ENCODE data around the gene HIPK2.

The HIPK2 gene

DNA sequence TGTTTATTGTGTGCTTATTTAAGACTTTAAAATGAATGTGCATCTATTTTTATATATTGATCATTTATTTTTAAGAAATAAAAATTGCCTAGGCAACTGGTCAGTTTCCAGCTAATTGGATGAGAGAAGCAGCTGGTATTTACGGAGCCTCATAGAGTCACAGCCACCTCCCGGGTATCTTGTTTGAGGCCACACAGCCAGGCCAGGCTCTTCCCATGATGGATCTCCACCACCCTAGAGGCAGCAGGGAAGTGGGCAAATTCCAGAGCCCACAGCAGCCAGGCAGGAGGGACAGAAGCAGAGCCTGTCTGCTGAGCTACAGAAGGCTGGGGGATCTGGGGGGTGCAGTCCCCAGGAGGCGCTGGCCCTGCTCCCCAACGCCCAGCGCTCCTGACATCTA, 192.8 kb downstream of the HIPK2 start:
- DNase-seq, result no peak

- DNase-seq, result peak in 1 of 2 experiments; percentile 11
These were observed 193.8 kb downstream of the HIPK2 start for GRCh38 chr7:139583826-139584553.

DNA sequence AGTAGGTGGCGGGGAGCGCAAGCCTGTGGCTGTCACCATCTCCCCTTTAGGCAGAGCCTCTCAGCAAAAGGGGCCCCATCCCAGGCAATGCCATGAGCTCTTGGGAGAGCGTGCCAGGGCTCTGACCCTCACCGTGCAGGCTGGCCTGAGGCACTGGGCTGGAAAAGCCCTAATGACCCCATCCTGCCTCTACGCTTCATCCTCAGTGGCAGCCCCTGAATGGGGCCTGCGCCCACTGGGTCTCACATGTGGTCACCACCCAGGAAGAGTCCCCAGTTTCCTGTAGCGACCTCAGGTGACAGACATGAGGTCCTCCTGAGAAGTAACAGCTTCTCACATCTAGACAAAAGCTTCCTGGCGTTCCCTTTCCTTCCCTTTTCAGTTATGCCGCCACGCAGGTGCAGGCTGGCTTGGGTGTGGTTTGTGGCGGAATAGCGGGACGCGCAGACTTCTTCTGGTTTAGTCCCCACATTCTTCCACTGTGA, 195.1 kb downstream of the HIPK2 start:
- peak in 1 of 2 experiments; percentile 16 for DNase-seq

GRCh38 chr7:139582130-139582650, 195.6 kb downstream of the HIPK2 start:
- DNase-seq, result peak in 1 of 2 experiments; percentile 9

DNA sequence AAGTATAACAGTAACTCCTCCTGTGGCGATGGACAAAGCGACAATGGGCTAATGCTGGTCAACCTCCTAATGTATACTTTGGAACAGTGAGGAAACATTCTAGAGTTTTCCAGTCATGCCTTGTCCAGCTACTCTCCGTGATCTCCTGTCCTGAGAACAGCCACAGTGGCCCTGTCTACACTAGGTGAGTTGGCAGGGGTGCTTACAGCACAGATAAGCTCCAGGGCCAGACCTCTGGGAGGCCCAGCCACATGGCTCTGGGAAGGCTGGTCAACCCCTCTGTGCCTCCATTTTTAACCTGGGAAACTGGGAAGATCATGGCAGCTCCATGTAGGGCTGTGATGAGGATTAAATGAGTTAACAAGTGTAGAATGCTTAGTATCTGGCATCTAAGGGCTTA, 197.4 kb downstream of the HIPK2 start:
- no peak for DNase-seq

DNA sequence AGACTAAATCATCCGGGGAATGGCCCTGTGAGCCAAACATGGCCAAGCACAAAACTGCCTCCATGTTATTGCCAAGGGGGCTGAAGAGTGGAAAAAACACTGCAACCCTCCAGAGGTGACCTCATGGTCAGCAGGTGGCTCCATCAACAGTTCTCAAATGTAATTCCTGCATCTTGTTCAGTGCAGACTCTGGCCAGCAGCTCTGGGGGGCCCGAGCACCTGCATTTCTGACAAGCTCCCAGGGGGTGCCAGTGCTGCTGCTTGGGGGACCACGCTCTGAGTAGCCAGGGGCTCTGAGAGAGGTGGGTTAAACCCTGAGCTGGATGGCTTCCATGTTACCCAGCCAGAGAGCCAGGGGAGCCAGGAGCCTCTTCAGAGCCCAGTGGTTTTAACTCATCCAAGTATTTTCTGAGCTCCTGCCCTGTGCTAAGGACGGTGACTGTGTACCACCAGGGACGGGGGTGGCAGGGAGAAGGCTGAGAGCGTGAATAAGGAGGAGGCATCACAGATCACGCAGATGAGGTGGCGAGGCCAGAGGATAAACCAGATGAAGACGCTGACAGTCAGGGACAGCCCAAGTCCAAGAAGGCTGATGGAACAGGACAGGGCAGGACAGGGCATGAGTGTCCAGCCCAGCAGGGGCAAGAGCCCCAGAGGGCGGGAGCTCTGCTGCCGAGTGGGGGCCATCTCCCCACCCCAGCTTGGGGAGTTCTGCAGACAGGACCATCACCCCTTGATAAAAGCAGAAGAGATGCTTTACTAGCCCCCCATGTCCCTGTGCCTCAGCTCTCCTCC, 201.4 kb downstream of the HIPK2 start:
- peak in 1 of 2 experiments; percentile 12 for DNase-seq

- DNase-seq, result no peak
These were observed 202.5 kb downstream of the HIPK2 start for GRCh38 chr7:139575338-139575680.

DNA sequence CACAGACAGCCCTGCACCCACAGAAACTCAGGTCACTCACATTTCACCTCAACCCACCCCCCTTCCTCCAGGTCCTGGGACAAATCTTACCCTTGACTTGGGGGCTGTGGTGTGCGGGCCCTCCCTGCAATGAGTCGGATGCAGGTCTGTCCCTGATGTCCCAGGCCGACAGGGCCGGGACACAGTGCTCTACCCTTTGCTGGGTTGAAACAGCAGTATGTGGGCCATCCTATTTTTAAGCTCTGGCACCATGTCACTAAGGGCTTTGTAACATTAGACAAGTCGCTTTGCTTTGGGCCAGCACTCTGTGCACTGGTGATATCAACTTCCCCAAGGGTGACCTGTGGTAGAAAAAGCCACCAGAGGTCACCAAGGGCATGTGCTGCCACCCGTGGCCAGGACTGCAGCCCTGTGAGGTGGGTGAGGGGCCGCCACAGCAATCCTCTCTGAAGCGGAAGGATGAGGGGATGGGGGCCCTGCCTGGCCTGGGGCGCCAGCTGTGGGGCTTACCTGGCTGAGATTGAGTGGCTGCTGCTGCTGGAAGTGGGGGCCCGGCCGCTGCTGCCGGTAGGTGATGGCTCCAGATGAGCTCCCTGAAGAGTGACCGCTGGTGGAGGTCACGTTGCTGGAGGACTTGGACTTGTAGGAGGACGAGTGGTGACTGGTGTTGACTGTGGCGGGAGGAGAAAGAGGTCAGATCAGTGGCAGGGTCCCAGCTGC, 203.0 kb downstream of the HIPK2 start:
- peak in 1 of 2 experiments; percentile 4 for DNase-seq

GRCh38 chr7:139573871-139574270, 203.9 kb downstream of the HIPK2 start:
- no peak for DNase-seq

- no peak for DNase-seq
These were observed 205.0 kb downstream of the HIPK2 start for GRCh38 chr7:139572704-139573385.

GRCh38 chr7:139572071-139572470, 205.7 kb downstream of the HIPK2 start:
- DNase-seq, result no peak

DNA sequence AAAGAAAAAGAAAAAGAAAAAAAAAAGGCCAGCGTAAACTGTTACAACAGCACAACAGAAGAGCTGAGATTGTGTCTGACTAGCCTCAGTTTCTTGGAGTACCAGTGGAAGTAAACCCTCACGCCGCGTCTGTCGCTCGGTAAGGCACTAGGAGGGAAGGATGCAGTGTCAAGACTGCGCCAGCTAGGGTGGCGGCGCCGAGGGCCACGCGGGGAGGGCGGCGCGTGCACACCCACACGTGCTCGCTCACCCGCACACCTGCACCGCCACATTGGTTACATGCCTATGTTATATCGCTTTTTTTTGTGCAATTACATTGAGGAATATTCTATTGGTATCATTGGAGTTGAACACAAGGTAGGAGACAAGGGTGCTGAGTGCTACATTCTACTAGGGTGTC, 206.1 kb downstream of the HIPK2 start:
- no peak for DNase-seq

DNA sequence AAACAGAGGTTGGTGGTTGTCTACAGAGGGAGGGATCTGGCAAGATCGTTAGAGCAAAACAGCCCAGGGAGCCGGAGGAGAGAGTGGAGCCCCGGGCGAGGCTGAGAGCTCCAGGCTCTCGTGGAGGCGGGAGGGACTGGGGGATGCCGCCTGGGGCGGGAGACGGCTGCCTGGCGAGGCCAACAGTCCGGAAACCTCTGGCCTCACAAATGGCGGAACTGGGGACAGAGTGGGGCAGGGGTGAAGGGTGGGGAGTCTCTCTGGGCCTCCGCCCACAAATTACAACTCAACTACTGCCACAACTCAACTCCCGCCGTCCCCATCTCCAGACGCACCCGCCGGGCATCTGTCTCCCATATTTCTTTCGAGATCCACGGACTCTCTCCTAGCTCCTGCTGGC, 206.6 kb downstream of the HIPK2 start:
- DNase-seq, result no peak

GRCh38 chr7:139570626-139571025, 207.2 kb downstream of the HIPK2 start:
- DNase-seq, result no peak

- no peak for DNase-seq
These were observed 207.7 kb downstream of the HIPK2 start for GRCh38 chr7:139570119-139570518.

- DNase-seq, result no peak
These were observed 208.8 kb downstream of the HIPK2 start for GRCh38 chr7:139568813-139569490.

DNA sequence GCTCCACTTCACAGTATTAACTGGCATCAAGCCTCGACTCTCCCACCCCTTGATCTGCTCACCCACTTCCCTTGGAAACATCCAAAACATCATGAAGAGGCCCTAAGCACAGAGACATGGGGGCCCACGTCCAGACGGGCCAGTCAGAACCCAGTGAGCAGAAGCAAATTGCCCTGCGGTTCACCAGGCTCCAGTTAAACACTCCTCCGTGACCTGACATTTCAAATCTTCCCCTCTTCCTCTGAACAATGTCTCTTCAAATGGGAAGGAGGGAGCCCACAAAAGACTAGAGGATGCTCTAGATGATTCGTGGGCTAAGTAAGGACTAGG, 209.5 kb downstream of the HIPK2 start:
- no peak for DNase-seq

- no peak for DNase-seq
These were observed 210.0 kb downstream of the HIPK2 start for GRCh38 chr7:139567647-139568345.

DNA sequence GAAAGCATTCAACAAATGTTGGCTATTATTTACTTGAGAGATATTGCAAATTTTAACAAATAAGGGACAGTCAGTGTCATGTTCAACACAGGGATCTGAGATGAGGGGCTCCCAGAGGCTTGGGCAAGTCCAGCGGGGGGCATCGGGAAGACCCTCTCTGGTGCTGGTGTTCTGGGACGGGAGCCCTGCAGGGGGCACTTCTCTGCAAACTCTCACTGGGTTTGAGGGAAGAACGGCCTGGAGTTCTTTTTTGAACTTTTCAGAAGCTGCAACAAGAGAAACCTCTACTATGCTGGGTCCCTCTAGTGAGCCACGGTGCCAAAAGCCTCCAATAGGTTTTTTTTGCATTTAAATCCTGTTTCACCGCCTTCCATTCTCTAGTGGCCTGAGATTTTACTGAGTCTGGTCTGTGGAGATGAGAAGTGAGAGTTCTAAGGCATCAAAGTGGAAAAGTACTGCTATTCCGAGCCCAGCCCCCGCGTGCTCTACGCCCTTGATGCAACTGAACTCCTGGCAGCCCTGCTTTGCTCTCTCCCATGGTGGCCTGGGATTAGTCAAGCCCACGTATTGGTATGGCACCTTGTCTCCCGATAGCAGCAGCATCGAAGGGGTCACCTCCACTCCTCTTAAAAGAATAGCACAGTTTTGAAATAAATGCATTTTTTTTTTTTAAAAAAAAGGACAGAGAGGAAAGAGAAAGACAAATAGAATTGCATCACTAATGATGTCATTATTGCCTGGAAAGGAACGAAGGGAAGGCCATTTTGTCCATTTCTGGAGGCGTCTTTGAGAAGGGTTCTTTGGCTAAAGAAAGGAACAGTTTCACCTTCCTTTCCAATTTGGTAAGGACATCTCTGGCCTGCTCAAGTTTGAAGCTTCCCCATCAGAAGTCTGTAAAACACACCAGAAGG, 210.8 kb downstream of the HIPK2 start:
- DNase-seq, result no peak

DNA sequence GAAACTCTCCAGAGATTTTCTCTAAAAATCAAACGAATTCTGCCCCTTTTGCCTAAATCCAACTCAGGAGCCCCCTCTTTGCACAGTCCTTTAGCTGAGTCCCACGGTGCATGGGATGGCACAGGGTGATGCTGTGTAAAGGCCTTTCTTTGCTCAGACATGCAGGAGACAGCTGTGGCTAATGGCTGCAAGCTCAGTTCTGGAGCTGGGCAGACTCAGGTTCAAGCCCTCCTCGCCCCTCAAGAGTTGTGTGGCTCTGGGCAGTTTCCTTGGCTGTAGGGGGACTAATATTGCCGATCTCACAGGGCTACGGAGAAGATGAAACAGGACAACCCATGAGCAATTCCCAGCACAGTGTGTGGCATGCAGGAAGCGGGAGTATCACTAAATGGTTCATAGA, 211.7 kb downstream of the HIPK2 start:
- DNase-seq, result no peak

DNA sequence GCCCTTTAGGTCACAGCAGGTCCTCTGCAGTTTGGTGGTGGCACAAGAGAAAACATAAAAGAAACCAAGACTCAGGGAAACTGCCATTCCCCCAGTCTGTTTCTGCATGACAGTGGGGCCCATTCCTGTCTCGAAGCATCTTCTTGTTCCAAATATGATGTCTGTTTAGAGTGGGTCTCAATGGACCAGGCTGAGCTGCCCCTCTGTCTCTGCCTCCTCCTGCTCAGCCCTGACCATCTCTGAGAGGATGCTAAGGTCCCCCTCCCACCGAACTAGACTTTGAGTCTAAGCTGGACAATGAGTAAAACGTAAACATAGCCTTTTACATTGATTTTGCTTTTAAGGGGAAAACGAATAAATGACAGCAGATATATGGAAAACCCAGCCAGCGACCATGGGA, 213.9 kb downstream of the HIPK2 start:
- DNase-seq, result no peak
